GM12874 (cell line): ENCODE data around the gene TARBP2.

Experiments
- CTCF ChIP-seq: IDR thresholded peaks from 2 replicates; pipeline ENCODE4 v1.5.1; 2011; ENCODE audit warnings: low read depth, mild to moderate bottlenecking, control low read depth, low read length, moderate library complexity; ENCODE audit not compliant: insufficient read depth

The TARBP2 gene

GRCh38 chr12:53499266-53500141 lies 1.6 kb upstream of the TARBP2 start, which contains the start of gene MAP3K12:
MAP3K12 (minus strand) TSS chr12:53499458; CDS start chr12:53487391, 12,067 bp downstream.
- no peak; the same call in 1 of the 2 replicates for TF ChIP-seq CTCF

GRCh38 chr12:53500142-53500775 lies 824 bp upstream of the TARBP2 start:
- TF ChIP-seq CTCF = no peak

- TF ChIP-seq CTCF = no peak
Measured at GRCh38 chr12:53501615-53502181, 615 bp downstream of the TARBP2 start.

GRCh38 chr12:53502331-53502730 lies 1.2 kb downstream of the TARBP2 start:
- TF ChIP-seq CTCF = no peak

GRCh38 chr12:53502983-53503728 lies 2.1 kb downstream of the TARBP2 start:
- no peak for TF ChIP-seq CTCF

GRCh38 chr12:53504004-53504920 lies 3.2 kb downstream of the TARBP2 start:
- no peak for TF ChIP-seq CTCF
